ENCODE measurements around the gene TMEM43.
"Not testable (repeated sequence)": the region's sequence is repeated elsewhere in the genome, so short reads cannot be mapped to it uniquely, and the experiment has no call there.

TMEM43 gene

GRCh38 chr3:14091959-14092358 is 32.9 kb upstream of the TMEM43 start:
- H3K9ac ChIP-seq (ENCODE audit: low read depth, low read length); DNase-seq; H3K4me2 ChIP-seq (ENCODE audit: insufficient read depth, low read length); H4K20me1 ChIP-seq (ENCODE audit: insufficient read depth, low read length); H3K4me3 ChIP-seq (ENCODE audit: low read depth in 1 of 2, low read length in 2 of 2); H3K36me3 ChIP-seq (ENCODE audit: insufficient read depth, low read length); H3K27ac ChIP-seq (ENCODE audit: low read length); H2AFZ ChIP-seq (ENCODE audit: low read depth, low read length); H3K9me3 ChIP-seq (ENCODE audit: insufficient read depth, low read length, severe bottlenecking); ATAC-seq (ENCODE audit: insufficient read depth, low read depth); H3K79me2 ChIP-seq (ENCODE audit: insufficient read depth, low read length); H3K4me1 ChIP-seq (ENCODE audit: insufficient read depth, low read length): not testable (repeated sequence)
- peaks cover 17% of the 10 kb centered on the region for H3K27me3 ChIP-seq (ENCODE audit: insufficient read depth, low read length, poor library complexity)

- Histone ChIP-seq H3K79me2 (ENCODE audit: insufficient read depth, low read length) (no peaks in the 10 kb centered on the region), H2AFZ (ENCODE audit: low read depth, low read length) (no peak overlapping the region), H4K20me1 (ENCODE audit: insufficient read depth, low read length) (no peaks in the 10 kb centered on the region), H3K9ac (ENCODE audit: low read depth, low read length) (no peak overlapping the region), H3K27ac (ENCODE audit: low read length) (no peak overlapping the region), H3K27me3 (ENCODE audit: insufficient read depth, low read length, poor library complexity) (peaks cover 17% of the 10 kb centered on the region), H3K36me3 (ENCODE audit: insufficient read depth, low read length) (no peaks in the 10 kb centered on the region), H3K4me1 (ENCODE audit: insufficient read depth, low read length) (no peaks in the 10 kb centered on the region), H3K9me3 (ENCODE audit: insufficient read depth, low read length, severe bottlenecking) (no peaks in the 10 kb centered on the region), H3K4me2 (ENCODE audit: insufficient read depth, low read length) (no peak overlapping the region), H3K4me3 (ENCODE audit: low read depth in 1 of 2, low read length in 2 of 2) (no peak overlapping the region)
- ATAC-seq (ENCODE audit: insufficient read depth, low read depth) (no peak), DNase-seq (no peak)
- TF ChIP-seq, protein P1, sequence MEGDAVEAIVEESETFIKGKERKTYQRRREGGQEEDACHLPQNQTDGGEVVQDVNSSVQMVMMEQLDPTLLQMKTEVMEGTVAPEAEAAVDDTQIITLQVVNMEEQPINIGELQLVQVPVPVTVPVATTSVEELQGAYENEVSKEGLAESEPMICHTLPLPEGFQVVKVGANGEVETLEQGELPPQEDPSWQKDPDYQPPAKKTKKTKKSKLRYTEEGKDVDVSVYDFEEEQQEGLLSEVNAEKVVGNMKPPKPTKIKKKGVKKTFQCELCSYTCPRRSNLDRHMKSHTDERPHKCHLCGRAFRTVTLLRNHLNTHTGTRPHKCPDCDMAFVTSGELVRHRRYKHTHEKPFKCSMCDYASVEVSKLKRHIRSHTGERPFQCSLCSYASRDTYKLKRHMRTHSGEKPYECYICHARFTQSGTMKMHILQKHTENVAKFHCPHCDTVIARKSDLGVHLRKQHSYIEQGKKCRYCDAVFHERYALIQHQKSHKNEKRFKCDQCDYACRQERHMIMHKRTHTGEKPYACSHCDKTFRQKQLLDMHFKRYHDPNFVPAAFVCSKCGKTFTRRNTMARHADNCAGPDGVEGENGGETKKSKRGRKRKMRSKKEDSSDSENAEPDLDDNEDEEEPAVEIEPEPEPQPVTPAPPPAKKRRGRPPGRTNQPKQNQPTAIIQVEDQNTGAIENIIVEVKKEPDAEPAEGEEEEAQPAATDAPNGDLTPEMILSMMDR (IDR thresholded peaks at IDR 0.05; ENCODE audit: borderline replicate concordance, extremely low read depth, low read length, poor library complexity, severe bottlenecking): no peak
- TF ChIP-seq EZH2 (IDR thresholded peaks at IDR 0.05; ENCODE audit: borderline replicate concordance, low read depth, low read length, severe bottlenecking): no peak
These were observed 32.4 kb upstream of the TMEM43 start for GRCh38 chr3:14092464-14092863.

- Histone ChIP-seq H2AFZ (ENCODE audit: low read depth, low read length) (no peak overlapping the region), H3K9me3 (ENCODE audit: insufficient read depth, low read length, severe bottlenecking) (no peaks in the 10 kb centered on the region), H3K9ac (ENCODE audit: low read depth, low read length) (no peak overlapping the region), H3K4me1 (ENCODE audit: insufficient read depth, low read length) (no peaks in the 10 kb centered on the region), H3K4me2 (ENCODE audit: insufficient read depth, low read length) (no peak overlapping the region), H4K20me1 (ENCODE audit: insufficient read depth, low read length) (no peaks in the 10 kb centered on the region), H3K27me3 (ENCODE audit: insufficient read depth, low read length, poor library complexity) (peaks cover 17% of the 10 kb centered on the region), H3K4me3 (ENCODE audit: low read depth in 1 of 2, low read length in 2 of 2) (no peak overlapping the region), H3K36me3 (ENCODE audit: insufficient read depth, low read length) (no peaks in the 10 kb centered on the region), H3K79me2 (ENCODE audit: insufficient read depth, low read length) (no peaks in the 10 kb centered on the region), H3K27ac (ENCODE audit: low read length) (no peak overlapping the region)
- TF ChIP-seq EZH2 (IDR thresholded peaks at IDR 0.05; ENCODE audit: borderline replicate concordance, low read depth, low read length, severe bottlenecking): no peak
- TF ChIP-seq, protein P1 (IDR thresholded peaks at IDR 0.05; ENCODE audit: borderline replicate concordance, extremely low read depth, low read length, poor library complexity, severe bottlenecking): no peak
- no peak for DNase-seq
- no peak for ATAC-seq (ENCODE audit: insufficient read depth, low read depth)
These were observed 31.0 kb upstream of the TMEM43 start for GRCh38 chr3:14093831-14094230.

DNA sequence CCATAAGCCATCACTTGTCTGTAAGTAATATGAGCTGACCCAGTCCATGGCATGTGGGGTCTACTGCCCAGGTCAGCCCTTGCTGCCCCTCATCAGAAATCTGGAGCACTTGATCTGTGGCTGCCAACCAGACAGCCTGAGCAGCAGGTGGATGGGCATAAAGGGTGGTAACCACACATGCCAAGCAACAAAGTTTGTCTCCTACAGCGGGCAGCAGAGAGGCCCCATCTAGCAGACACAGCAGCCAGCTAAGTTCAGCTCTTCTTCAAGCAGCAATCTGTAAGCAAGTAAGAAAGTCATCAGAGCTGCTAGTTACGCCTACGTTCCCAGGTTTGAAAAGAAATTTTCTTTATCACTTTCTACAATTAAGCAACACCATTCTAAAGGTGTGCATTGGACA is 28.1 kb upstream of the TMEM43 start:
- Histone ChIP-seq H3K79me2 (ENCODE audit: insufficient read depth, low read length) (no peaks in the 10 kb centered on the region), H3K4me2 (ENCODE audit: insufficient read depth, low read length) (no peak overlapping the region), H2AFZ (ENCODE audit: low read depth, low read length) (no peak overlapping the region), H3K9me3 (ENCODE audit: insufficient read depth, low read length, severe bottlenecking) (no peaks in the 10 kb centered on the region), H3K4me1 (ENCODE audit: insufficient read depth, low read length) (no peaks in the 10 kb centered on the region), H3K36me3 (ENCODE audit: insufficient read depth, low read length) (no peaks in the 10 kb centered on the region), H3K27me3 (ENCODE audit: insufficient read depth, low read length, poor library complexity) (peaks cover 17% of the 10 kb centered on the region), H3K4me3 (ENCODE audit: low read depth in 1 of 2, low read length in 2 of 2) (no peak overlapping the region), H4K20me1 (ENCODE audit: insufficient read depth, low read length) (no peaks in the 10 kb centered on the region), H3K27ac (ENCODE audit: low read length) (no peak overlapping the region), H3K9ac (ENCODE audit: low read depth, low read length) (no peak overlapping the region)
- no peak for ATAC-seq (ENCODE audit: insufficient read depth, low read depth)
- DNase-seq: no peak
- no peak for TF ChIP-seq EZH2 (IDR thresholded peaks at IDR 0.05; ENCODE audit: borderline replicate concordance, low read depth, low read length, severe bottlenecking)
- TF ChIP-seq, protein P1 (IDR thresholded peaks at IDR 0.05; ENCODE audit: borderline replicate concordance, extremely low read depth, low read length, poor library complexity, severe bottlenecking): no peak
